Kidney epithelial cell (primary cell): ENCODE measurements around the gene PLLP. TPM values are rescaled to one million over a fixed set of nuclear protein-coding genes. Genes with fewer than 3 reads are reported as not detected.

Experiments used
- DNase-seq: peaks from one replicate; pipeline ENCODE4 v3.0.0-alpha.2; 2010; ENCODE audit warnings: low read depth
- H3K27me3 ChIP-seq: 2 replicates; pipeline ENCODE4 v1.6.0; 2011; ENCODE audit warnings: low read length; ENCODE audit not compliant: control insufficient read depth, insufficient read depth
- H3K36me3 ChIP-seq: 2 replicates; pipeline ENCODE4 v1.5.1; 2011; ENCODE audit warnings: low read length; ENCODE audit not compliant: control insufficient read depth, insufficient read depth
- H3K4me3 ChIP-seq: 2 replicates; pipeline ENCODE4 v1.5.1; 2011; ENCODE audit warnings: low read depth, mild to moderate bottlenecking, control low read depth, low read length
- total RNA-seq: library from RNA; depleted of rRNA; stranded (reverse); fragments of >200 nt; gene quantifications from 2 replicates; pipeline ENCODE4 v1.2.3, GENCODE V29; 2015
- TF ChIP-seq, protein P1 (sequence below): IDR thresholded peaks from 2 replicates; pipeline ENCODE4 v1.5.1; 2011; ENCODE audit warnings: mild to moderate bottlenecking, moderate library complexity, low read length, control low read depth, inconsistent platforms; ENCODE audit not compliant: insufficient read depth, poor library complexity, severe bottlenecking

Gene PLLP
- total RNA-seq, 1 donor from 2014 or later, result 11.9 TPM

- TF ChIP-seq, protein P1, sequence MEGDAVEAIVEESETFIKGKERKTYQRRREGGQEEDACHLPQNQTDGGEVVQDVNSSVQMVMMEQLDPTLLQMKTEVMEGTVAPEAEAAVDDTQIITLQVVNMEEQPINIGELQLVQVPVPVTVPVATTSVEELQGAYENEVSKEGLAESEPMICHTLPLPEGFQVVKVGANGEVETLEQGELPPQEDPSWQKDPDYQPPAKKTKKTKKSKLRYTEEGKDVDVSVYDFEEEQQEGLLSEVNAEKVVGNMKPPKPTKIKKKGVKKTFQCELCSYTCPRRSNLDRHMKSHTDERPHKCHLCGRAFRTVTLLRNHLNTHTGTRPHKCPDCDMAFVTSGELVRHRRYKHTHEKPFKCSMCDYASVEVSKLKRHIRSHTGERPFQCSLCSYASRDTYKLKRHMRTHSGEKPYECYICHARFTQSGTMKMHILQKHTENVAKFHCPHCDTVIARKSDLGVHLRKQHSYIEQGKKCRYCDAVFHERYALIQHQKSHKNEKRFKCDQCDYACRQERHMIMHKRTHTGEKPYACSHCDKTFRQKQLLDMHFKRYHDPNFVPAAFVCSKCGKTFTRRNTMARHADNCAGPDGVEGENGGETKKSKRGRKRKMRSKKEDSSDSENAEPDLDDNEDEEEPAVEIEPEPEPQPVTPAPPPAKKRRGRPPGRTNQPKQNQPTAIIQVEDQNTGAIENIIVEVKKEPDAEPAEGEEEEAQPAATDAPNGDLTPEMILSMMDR, result no peak
- Histone ChIP-seq H3K4me3 (no peak overlapping the region), H3K36me3 (peaks cover 4% of the 10 kb centered on the region), H3K27me3 (no peaks in the 10 kb centered on the region)
- DNase-seq, result no peak
Measured at GRCh38 chr16:57224651-57225335, 59.7 kb downstream of the PLLP start.

DNA sequence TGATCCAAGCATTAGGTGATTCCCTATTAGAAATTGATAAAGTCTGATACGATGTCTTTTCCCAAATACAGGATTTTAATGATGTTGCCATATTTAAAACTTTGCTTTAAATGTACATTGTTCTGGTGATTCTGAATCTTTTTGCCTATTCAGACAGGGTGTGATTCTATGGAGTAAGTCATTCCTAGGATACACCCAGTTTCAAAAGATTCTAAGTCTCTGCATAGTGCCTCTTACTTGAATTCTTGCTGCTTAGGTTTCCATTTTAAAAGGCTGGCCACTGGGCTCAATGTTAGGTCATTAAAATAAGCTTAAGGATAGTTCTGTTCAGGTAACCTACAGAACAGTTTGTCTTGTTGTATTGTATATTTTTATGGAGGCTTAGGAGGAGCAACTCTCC is 61.4 kb downstream of the PLLP start:
- no peak for DNase-seq
- Histone ChIP-seq H3K36me3 (peaks cover 4% of the 10 kb centered on the region), H3K27me3 (no peaks in the 10 kb centered on the region), H3K4me3 (no peak overlapping the region)
- TF ChIP-seq, protein P1, result no peak

GRCh38 chr16:57216968-57217367 is 67.5 kb downstream of the PLLP start:
- no peak for DNase-seq
- Histone ChIP-seq H3K27me3 (no peaks in the 10 kb centered on the region), H3K36me3 (peaks cover 1% of the 10 kb centered on the region), H3K4me3 (no peak overlapping the region)
- TF ChIP-seq, protein P1, result no peak

DNA sequence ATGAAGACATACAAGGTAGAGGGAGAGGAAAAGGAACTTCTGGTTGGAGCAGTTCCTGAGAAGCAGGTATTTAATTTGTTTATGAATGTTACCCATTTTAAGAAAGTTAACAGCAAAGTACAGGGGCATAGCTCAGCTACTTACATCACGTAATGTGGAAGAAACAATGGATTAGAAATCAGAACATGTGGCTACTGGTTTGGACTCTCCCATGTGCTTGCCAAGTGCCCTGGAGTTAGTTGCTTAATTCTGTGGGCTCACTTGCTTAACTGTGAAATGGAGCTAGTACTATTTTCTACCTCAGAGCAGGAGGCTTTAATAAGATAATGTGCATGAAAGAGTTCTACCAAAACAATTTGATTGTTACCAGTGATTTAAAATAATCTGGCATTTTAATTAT is 71.0 kb downstream of the PLLP start:
- H3K4me3 ChIP-seq, result no peak overlapping the region
- TF ChIP-seq, protein P1, result no peak
- H3K36me3 ChIP-seq, result peaks cover 1% of the 10 kb centered on the region
- H3K27me3 ChIP-seq, result no peaks in the 10 kb centered on the region
- no peak for DNase-seq

- Histone ChIP-seq H3K36me3 (no peaks in the 10 kb centered on the region), H3K27me3 (no peaks in the 10 kb centered on the region), H3K4me3 (no peak overlapping the region)
- TF ChIP-seq, protein P1, result no peak
- DNase-seq, result no peak
Measured at GRCh38 chr16:57209780-57210179, 74.7 kb downstream of the PLLP start.

DNA sequence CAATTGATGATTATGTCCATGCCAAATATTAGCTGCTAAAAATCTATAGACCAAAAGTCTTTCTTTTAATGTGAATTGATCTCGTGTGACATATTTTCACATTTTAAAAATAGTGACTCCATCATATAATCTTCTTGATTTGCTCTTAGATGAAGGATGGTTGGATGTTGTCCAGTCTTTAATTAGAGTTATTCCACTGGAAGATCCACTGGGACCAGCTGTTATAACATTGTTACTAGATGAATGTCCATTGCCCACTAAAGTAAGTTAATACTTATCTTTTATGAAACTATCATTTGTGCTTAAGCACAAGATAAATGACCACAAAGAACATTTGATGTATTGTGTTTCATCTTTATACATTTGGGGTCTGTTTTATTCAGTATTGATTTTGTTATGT is 75.5 kb downstream of the PLLP start:
- Histone ChIP-seq H3K27me3 (no peaks in the 10 kb centered on the region), H3K36me3 (no peaks in the 10 kb centered on the region), H3K4me3 (no peak overlapping the region)
- DNase-seq, result no peak
- TF ChIP-seq, protein P1, result no peak
